Adrenal gland (tissue), 5 donors: ENCODE data around the gene GALNT12.

ENCODE experiments used
- POLR2A ChIP-seq, 2 donors: fragments of 450-650 bp; IDR thresholded peaks; one replicate each; pipeline ENCODE4 v1.6.1; 2017; ENCODE audit warnings: antibody characterized with exemption in 2 of 2, mild to moderate bottlenecking in 2 of 2, moderate library complexity in 1 of 2
- TF ChIP-seq, protein P1 (sequence below), 6 experiments: fragments of 450-650 bp in 4 of 6; fragments of 200-600 bp in 2 of 6; sonication (generic) in 1 of 6; IDR thresholded peaks; 1 replicate in 5 of 6; 2 replicates in 1 of 6; pipeline versions ENCODE4 v1.5.1 to v1.8.0; 2016 to 2021; ENCODE audit warnings: antibody characterized with exemption in 6 of 6, mild to moderate bottlenecking in 2 of 6, moderate library complexity in 1 of 6
- donor health status: DM: no; HTN: no; CAD: no.

DNA sequence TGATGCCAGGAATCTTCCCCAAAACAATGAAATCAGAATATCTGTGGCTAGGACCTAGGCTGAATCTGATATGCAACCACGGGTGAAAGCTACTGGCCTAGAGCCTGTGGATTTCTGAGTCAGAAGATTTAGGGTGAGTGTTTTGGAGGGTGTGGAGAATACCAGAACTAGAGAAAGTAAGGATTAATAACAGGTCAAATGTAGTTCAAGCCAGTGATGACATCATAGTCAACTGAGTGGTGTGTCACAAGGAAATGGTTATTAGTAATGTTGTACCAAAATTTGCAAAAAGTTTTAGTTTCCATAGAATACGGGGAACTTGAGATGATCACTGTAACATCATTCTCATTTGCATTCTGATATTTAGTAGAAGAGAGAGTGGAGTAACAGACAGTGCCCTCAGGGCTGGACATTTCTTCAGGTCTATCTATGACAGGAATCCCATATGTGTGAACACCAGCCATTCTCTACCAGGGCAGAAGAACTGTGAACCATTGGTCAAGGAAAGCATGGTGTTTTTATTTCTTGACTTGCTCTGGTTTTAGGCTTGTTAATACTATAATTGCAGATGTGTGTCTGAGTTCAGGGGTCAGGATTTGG lies 3.7 kb downstream of the GALNT12 start:
- TF ChIP-seq, protein P1, sequence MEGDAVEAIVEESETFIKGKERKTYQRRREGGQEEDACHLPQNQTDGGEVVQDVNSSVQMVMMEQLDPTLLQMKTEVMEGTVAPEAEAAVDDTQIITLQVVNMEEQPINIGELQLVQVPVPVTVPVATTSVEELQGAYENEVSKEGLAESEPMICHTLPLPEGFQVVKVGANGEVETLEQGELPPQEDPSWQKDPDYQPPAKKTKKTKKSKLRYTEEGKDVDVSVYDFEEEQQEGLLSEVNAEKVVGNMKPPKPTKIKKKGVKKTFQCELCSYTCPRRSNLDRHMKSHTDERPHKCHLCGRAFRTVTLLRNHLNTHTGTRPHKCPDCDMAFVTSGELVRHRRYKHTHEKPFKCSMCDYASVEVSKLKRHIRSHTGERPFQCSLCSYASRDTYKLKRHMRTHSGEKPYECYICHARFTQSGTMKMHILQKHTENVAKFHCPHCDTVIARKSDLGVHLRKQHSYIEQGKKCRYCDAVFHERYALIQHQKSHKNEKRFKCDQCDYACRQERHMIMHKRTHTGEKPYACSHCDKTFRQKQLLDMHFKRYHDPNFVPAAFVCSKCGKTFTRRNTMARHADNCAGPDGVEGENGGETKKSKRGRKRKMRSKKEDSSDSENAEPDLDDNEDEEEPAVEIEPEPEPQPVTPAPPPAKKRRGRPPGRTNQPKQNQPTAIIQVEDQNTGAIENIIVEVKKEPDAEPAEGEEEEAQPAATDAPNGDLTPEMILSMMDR (IDR thresholded peaks at IDR 0.05), result no peak
- TF ChIP-seq POLR2A (IDR thresholded peaks at IDR 0.05), result no peak
